Measurements from ENCODE around the gene PTPRT. TPM values are rescaled to one million over a fixed set of nuclear protein-coding genes. Genes with fewer than 3 reads are reported as not detected.

The PTPRT gene
- total RNA-seq, 1 donor from 2014 or later = not detected

DNA sequence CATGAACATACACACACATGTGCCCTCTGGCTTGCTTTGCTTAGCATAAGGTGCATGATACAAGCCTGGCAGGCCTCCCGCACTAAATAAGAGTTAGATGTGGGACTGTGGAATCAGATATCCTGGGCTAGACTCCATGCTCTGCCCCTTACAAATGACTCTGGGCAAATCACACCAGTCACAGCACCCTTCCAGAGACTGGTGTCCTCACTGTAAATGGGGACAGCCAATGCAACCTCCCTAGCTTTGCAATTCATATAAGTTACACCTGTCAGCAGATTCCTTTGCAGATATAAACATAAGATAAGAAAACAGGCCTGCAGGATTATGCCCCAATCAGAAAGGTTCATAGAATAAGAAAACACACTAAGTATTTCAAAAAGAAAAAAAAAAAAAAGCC, 174.1 kb downstream of the PTPRT start:
- Histone ChIP-seq H3K27me3 (no peaks in the 10 kb centered on the region), H3K36me3 (no peaks in the 10 kb centered on the region), H3K9me3 (no peaks in the 10 kb centered on the region), H3K4me3 (no peak overlapping the region), H3K27ac (no peak overlapping the region), H3K4me1 (no peaks in the 10 kb centered on the region)
- TF ChIP-seq POLR2A (IDR thresholded peaks at IDR 0.05) = no peak
- no peak for TF ChIP-seq CTCF (IDR thresholded peaks at IDR 0.05)
- TF ChIP-seq POLR2AphosphoS5 (IDR thresholded peaks at IDR 0.05; ENCODE audit: insufficient read depth in 1 of 2, low read depth in 1 of 2) = no peak
- intact Hi-C loops (cut with DNase I) = no loop called here
- DNase-seq (ENCODE audit: extremely low spot score in 2 of 2) = no peak

GRCh38 chr20:43014206-43014605, 175.5 kb downstream of the PTPRT start:
- DNase-seq (ENCODE audit: extremely low spot score in 2 of 2) = no peak
- no peaks in the 10 kb centered on the region for H3K36me3 ChIP-seq
- H3K27ac ChIP-seq = no peak overlapping the region
- no peaks in the 10 kb centered on the region for H3K9me3 ChIP-seq
- intact Hi-C loops (cut with DNase I) = no loop called here
- TF ChIP-seq CTCF (IDR thresholded peaks at IDR 0.05) (no peak), POLR2AphosphoS5 (IDR thresholded peaks at IDR 0.05; ENCODE audit: insufficient read depth in 1 of 2, low read depth in 1 of 2) (no peak), POLR2A (IDR thresholded peaks at IDR 0.05) (no peak)
- H3K4me3 ChIP-seq = no peak overlapping the region
- no peaks in the 10 kb centered on the region for H3K27me3 ChIP-seq
- no peaks in the 10 kb centered on the region for H3K4me1 ChIP-seq

DNA sequence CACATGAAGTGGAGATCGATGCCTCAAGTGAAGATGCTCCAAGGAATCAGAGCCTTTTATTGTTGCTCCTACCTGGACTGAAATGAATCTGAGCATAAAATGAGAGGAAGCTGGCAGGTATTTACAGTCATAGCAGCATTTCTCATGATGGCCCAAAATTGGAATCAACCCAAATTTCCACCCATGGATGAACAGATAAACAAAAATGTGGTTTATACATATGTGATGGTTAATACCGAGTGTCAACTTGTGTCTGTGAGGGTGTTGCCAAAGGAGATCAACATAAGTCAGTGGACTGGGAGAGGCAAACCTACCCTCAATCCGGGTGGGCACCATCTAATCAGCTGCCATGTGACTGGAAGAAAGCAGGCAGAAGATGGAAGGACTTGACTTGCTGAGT, 178.2 kb downstream of the PTPRT start:
- no peaks in the 10 kb centered on the region for H3K4me1 ChIP-seq
- H3K27ac ChIP-seq = no peak overlapping the region
- TF ChIP-seq CTCF (IDR thresholded peaks at IDR 0.05) = no peak
- TF ChIP-seq POLR2A (IDR thresholded peaks at IDR 0.05) = no peak
- no peak for TF ChIP-seq POLR2AphosphoS5 (IDR thresholded peaks at IDR 0.05; ENCODE audit: insufficient read depth in 1 of 2, low read depth in 1 of 2)
- H3K36me3 ChIP-seq = no peaks in the 10 kb centered on the region
- H3K27me3 ChIP-seq = no peaks in the 10 kb centered on the region
- intact Hi-C loops (cut with DNase I) = no loop called here
- H3K9me3 ChIP-seq = no peaks in the 10 kb centered on the region
- DNase-seq (ENCODE audit: extremely low spot score in 2 of 2) = no peak
- no peak overlapping the region for H3K4me3 ChIP-seq

GRCh38 chr20:43009532-43009931, 180.2 kb downstream of the PTPRT start:
- no peak for TF ChIP-seq POLR2A (IDR thresholded peaks at IDR 0.05)
- no peak for TF ChIP-seq CTCF (IDR thresholded peaks at IDR 0.05)
- no peak for TF ChIP-seq POLR2AphosphoS5 (IDR thresholded peaks at IDR 0.05; ENCODE audit: insufficient read depth in 1 of 2, low read depth in 1 of 2)
- H3K9me3 ChIP-seq = no peaks in the 10 kb centered on the region
- H3K4me3 ChIP-seq = no peak overlapping the region
- H3K4me1 ChIP-seq = no peaks in the 10 kb centered on the region
- no peak for DNase-seq (ENCODE audit: extremely low spot score in 2 of 2)
- H3K27me3 ChIP-seq = no peaks in the 10 kb centered on the region
- H3K27ac ChIP-seq = no peak overlapping the region
- no peaks in the 10 kb centered on the region for H3K36me3 ChIP-seq
- intact Hi-C loops (cut with DNase I) = no loop called here

DNA sequence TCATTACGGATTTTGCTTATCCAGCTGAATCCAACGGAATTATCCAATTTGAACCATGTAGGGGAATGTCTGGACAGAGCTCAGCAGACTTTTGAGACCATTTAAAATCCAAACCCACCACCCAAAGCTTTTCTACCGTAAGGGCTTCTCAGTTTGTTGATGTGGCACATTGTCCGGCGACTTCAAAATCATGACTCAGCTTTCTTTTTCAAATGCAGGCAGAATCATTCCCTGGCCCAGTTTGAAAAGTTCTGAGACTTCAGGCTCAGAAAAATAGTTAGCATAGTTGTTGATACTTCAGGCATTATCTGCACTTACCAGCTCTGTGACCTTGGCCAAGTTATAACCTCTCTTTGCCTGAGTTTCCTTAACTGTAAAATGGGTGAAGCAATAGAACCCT, 182.2 kb downstream of the PTPRT start:
- no peaks in the 10 kb centered on the region for H3K4me1 ChIP-seq
- intact Hi-C loops (cut with DNase I) = no loop called here
- H3K27me3 ChIP-seq = no peaks in the 10 kb centered on the region
- no peak overlapping the region for H3K4me3 ChIP-seq
- TF ChIP-seq CTCF (IDR thresholded peaks at IDR 0.05) (no peak), POLR2AphosphoS5 (IDR thresholded peaks at IDR 0.05; ENCODE audit: insufficient read depth in 1 of 2, low read depth in 1 of 2) (no peak)
- no peaks in the 10 kb centered on the region for H3K36me3 ChIP-seq
- DNase-seq (ENCODE audit: extremely low spot score in 2 of 2) = no peak
- no peaks in the 10 kb centered on the region for H3K9me3 ChIP-seq
- H3K27ac ChIP-seq = no peak overlapping the region
